Esophagus squamous epithelium (tissue), 4 donors: ENCODE data around the gene HM13.

Experiments
- CTCF ChIP-seq, 6 experiments: fragments of 450-650 bp in 4 of 6; fragments of 200-600 bp in 2 of 6; sonication (generic) in 2 of 6; IDR thresholded peaks; one replicate each; pipeline ENCODE4 v1.5.1; 2016 to 2019; ENCODE audit warnings: antibody characterized with exemption in 6 of 6, mild to moderate bottlenecking in 4 of 6, moderate library complexity in 4 of 6
- POLR2A ChIP-seq, 4 donors: fragments of 450-650 bp; IDR thresholded peaks; one replicate each; pipeline ENCODE4 v1.6.1; 2017; ENCODE audit warnings: antibody characterized with exemption in 4 of 4, mild to moderate bottlenecking in 4 of 4, moderate library complexity in 3 of 4

GRCh38 chr20:31472395-31473330 lies 41.6 kb upstream of the HM13 start:
- TF ChIP-seq POLR2A (IDR thresholded peaks at IDR 0.05) (no peak), CTCF (IDR thresholded peaks at IDR 0.05) (no peak)
